Endothelial cell of umbilical vein (primary cell): ENCODE data around the gene FAM43A. TPM values are rescaled to one million over a fixed set of nuclear protein-coding genes. Genes with fewer than 3 reads are reported as not detected.

Source experiments
- BruUV-seq: library from RNA; stranded (reverse); fragments of 400-500 nt; replicated peaks from 2 replicates; lab custom pipeline; 2021; lab: Mats Ljungman, UMichigan
- CTCF ChIA-PET: fragments of 300-600, 350-600 bp; sonication (Branson Sonifier 250); formaldehyde crosslinking; loops from one replicate; lab custom pipeline; 2021; ENCODE audit warnings: antibody characterized with exemption, inconsistent platforms; lab: Charles Lee
- POLR2A ChIA-PET: fragments of 300-600, 350-600 bp; sonication (Branson Sonifier 250); formaldehyde crosslinking; loops from one replicate; lab custom pipeline; 2021; ENCODE audit warnings: antibody characterized with exemption, inconsistent platforms; lab: Charles Lee
- DNase-seq: peaks from one replicate; pipeline ENCODE4 v3.0.0-alpha.2; 2011; ENCODE audit warnings: low read depth, low spot score
- FAIRE-seq: peaks from 2 replicates; lab custom pipeline; 2011; peaks lifted over from hg19 to GRCh38; lab: Jason Lieb, UNC
- H2AFZ ChIP-seq: 2 replicates; pipeline ENCODE4 v1.6.0; 2012; ENCODE audit warnings: low read depth, low read length, control low read depth, inconsistent platforms
- H3K27ac ChIP-seq: 2 replicates; pipeline ENCODE4 v1.5.1; 2011; ENCODE audit warnings: low read depth, mild to moderate bottlenecking, control low read depth, low read length, moderate library complexity; ENCODE audit not compliant: insufficient read depth
- H3K27me3 ChIP-seq, 2 experiments: 2 replicates each; pipeline versions ENCODE4 v1.6.0 to v1.6.1; 2011; ENCODE audit warnings: low read length in 2 of 2, mixed read lengths in 1 of 2; ENCODE audit not compliant: control insufficient read depth in 2 of 2, insufficient read depth in 2 of 2
- H3K36me3 ChIP-seq, 2 experiments: 2 replicates in 1 of 2; 3 replicates in 1 of 2; pipeline ENCODE4 v1.5.1; 2011; ENCODE audit warnings: low read length in 2 of 2, mild to moderate bottlenecking in 1 of 2, moderate library complexity in 1 of 2; ENCODE audit not compliant: control insufficient read depth in 2 of 2, insufficient read depth in 2 of 2; ENCODE audit errors: extremely low read depth in 1 of 2
- H3K4me1 ChIP-seq: 3 replicates; pipeline ENCODE4 v1.5.1; 2011; ENCODE audit warnings: mild to moderate bottlenecking, low read length; ENCODE audit not compliant: control insufficient read depth, insufficient read depth; ENCODE audit errors: extremely low read depth
- H3K4me2 ChIP-seq: 2 replicates; pipeline ENCODE4 v1.6.1; 2011; ENCODE audit warnings: low read length, control low read depth, mixed read lengths; ENCODE audit not compliant: insufficient read depth
- H3K4me3 ChIP-seq, 3 experiments: fragments of 200-600 bp in 1 of 3; sonication (generic), shearing (Covaris generic) in 1 of 3; replicated peaks in 1 of 3; 2 replicates each; pipeline ENCODE4 v1.5.1; 2011 to 2016; ENCODE audit warnings: control low read depth in 3 of 3, low read length in 3 of 3, mild to moderate bottlenecking in 2 of 3, inconsistent platforms in 1 of 3, low read depth in 1 of 3, moderate library complexity in 1 of 3; ENCODE audit not compliant: insufficient read depth in 1 of 3
- H3K79me2 ChIP-seq: 2 replicates; pipeline ENCODE4 v1.6.0; 2012; ENCODE audit warnings: low read length, inconsistent platforms; ENCODE audit not compliant: control insufficient read depth, insufficient read depth
- H3K9ac ChIP-seq: replicated peaks from 2 replicates; pipeline ENCODE3; 2011; ENCODE audit warnings: low read length, control low read depth; ENCODE audit not compliant: insufficient read depth; ENCODE audit errors: extremely low read depth
- H3K9me1 ChIP-seq: replicated peaks from 3 replicates; pipeline ENCODE4 v1.6.0; 2011; ENCODE audit warnings: mild to moderate bottlenecking, low read length; ENCODE audit not compliant: control insufficient read depth, insufficient read depth; ENCODE audit errors: extremely low read depth
- H3K9me3 ChIP-seq: replicated peaks from 2 replicates; pipeline ENCODE4 v1.5.1; 2012; ENCODE audit warnings: low read length, inconsistent platforms; ENCODE audit not compliant: control insufficient read depth, insufficient read depth
- H4K20me1 ChIP-seq: replicated peaks from 2 replicates; pipeline ENCODE3; 2011; ENCODE audit warnings: mild to moderate bottlenecking, low read length; ENCODE audit not compliant: control insufficient read depth, insufficient read depth; ENCODE audit errors: extremely low read depth
- EZH2 ChIP-seq: IDR thresholded peaks from 2 replicates; pipeline ENCODE4 v1.6.1; 2012; ENCODE audit warnings: borderline replicate concordance, low read depth, mild to moderate bottlenecking, moderate library complexity, low read length, inconsistent platforms; ENCODE audit not compliant: severe bottlenecking
- FOS ChIP-seq: IDR thresholded peaks from 2 replicates; pipeline ENCODE4 v1.6.1; 2011; ENCODE audit warnings: mild to moderate bottlenecking, low read length, moderate library complexity, borderline replicate concordance; ENCODE audit not compliant: insufficient read depth
- GATA2 ChIP-seq: IDR thresholded peaks from 2 replicates; pipeline ENCODE4 v1.7.0; 2011; ENCODE audit warnings: low read depth, mild to moderate bottlenecking, moderate library complexity, mixed read lengths, low read length; ENCODE audit not compliant: insufficient read length, insufficient read depth
- JUN ChIP-seq: IDR thresholded peaks from 2 replicates; pipeline ENCODE4 v1.6.1; 2011; ENCODE audit warnings: borderline replicate concordance, low read depth; ENCODE audit not compliant: insufficient read length, insufficient read depth
- MYC ChIP-seq: IDR thresholded peaks from one replicate; pipeline ENCODE4 v1.6.1; 2011; ENCODE audit warnings: mild to moderate bottlenecking, low read depth, low read length
- POLR2A ChIP-seq: IDR thresholded peaks from 2 replicates; pipeline ENCODE4 v1.6.1; 2012; ENCODE audit warnings: low read depth, mild to moderate bottlenecking, control low read depth, low read length
- POLR2AphosphoS5 ChIP-seq: IDR thresholded peaks from 2 replicates; pipeline ENCODE4 v1.6.1; 2012; ENCODE audit warnings: low read depth, mild to moderate bottlenecking, control low read depth, low read length, moderate library complexity; ENCODE audit not compliant: insufficient read depth
- dilution Hi-C: fragments of 300-500 bp; cut with MboI; formaldehyde crosslinking; loops from one replicate; pipeline ENCODE4 v1.15.0; 2019; ENCODE audit warnings: low sequenced_read_pairs; ENCODE audit not compliant: extremely low pct_ligation_motif_present
- intact Hi-C: fragments of 100-400 bp; cut with micrococcal nuclease; formaldehyde crosslinking; loops from one replicate; pipeline ENCODE4 v1.10.0; 2022
- polyA plus RNA-seq, 4 experiments: library from polyadenylated mRNA; depleted of rRNA in 3 of 4; stranded (reverse) in 3 of 4; unstranded in 1 of 4; fragments of >200 nt; gene quantifications; 2 replicates each; pipeline versions ENCODE4 v1.2.1 to v1.2.3, GENCODE V29; 2011 to 2012; ENCODE audit warnings: missing spikeins in 1 of 4
- total RNA-seq: library from RNA; stranded (reverse); gene quantifications from 2 replicates; pipeline ENCODE4 v1.2.3, GENCODE V29; 2021
- TF ChIP-seq, protein P1 (sequence below), 2 donors: IDR thresholded peaks; 1 replicate in 1 of 2; 2 replicates in 1 of 2; pipeline ENCODE4 v1.5.1; 2011; ENCODE audit warnings: low read length in 2 of 2, mild to moderate bottlenecking in 2 of 2, moderate library complexity in 2 of 2, control low read depth in 1 of 2, inconsistent platforms in 1 of 2, low read depth in 1 of 2; ENCODE audit not compliant: insufficient read depth in 1 of 2; ENCODE audit errors: extremely low read depth in 1 of 2
- TF ChIP-seq, protein P2 (sequence below): IDR thresholded peaks from 2 replicates; pipeline ENCODE4 v1.6.1; 2011; ENCODE audit not compliant: insufficient read depth, insufficient read length

FAM43A gene
- total and polyA plus RNA-seq, 2 donors (not counting 3 experiments of a cell fraction or from before 2014, with no cell fraction given), result 244 to 307 TPM

DNA sequence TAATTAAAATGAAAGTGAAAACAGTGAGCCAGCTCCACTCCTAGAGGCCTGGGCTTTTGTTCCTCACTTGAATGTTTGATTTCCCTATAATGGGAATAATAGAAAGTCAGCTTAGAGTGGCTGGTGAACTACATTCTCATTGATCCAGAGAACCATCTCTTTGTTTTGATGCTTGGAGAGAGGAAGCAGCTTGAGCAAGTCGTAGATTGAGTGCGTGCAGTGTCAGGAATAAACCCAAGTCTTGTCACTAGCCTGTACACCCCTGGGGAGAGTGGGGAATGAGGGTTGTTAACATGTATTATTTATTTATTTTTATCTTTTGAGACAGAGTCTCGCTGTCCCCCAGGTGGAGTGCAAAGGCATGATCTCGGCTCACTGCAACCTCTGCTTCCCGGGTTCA lies 12.8 kb upstream of the FAM43A start:
- no peaks in the 10 kb centered on the region for H4K20me1 ChIP-seq
- H3K4me1 ChIP-seq, result peaks cover 13% of the 10 kb centered on the region
- H3K79me2 ChIP-seq, result peaks cover 40% of the 10 kb centered on the region
- H3K4me2 ChIP-seq, result peak overlapping the region; percentile 99
- intact Hi-C loops, result loop anchor here (1.0 to 5.0 kb wide), 6 partner anchors 33 to 769 kb away; partner anchors contain the start of genes ACAP2 and TMEM44
- peak overlapping the region; percentile 93 for H3K27ac ChIP-seq
- H2AFZ ChIP-seq, result no peak overlapping the region
- H3K9ac ChIP-seq, result peak overlapping the region; percentile 95
- H3K27me3 ChIP-seq, result peaks cover 0 to 2% of the 10 kb centered on the region in 2 experiments
- FAIRE-seq, result no peak
- no peak for TF ChIP-seq MYC
- no peak for TF ChIP-seq FOS
- TF ChIP-seq, protein P1, sequence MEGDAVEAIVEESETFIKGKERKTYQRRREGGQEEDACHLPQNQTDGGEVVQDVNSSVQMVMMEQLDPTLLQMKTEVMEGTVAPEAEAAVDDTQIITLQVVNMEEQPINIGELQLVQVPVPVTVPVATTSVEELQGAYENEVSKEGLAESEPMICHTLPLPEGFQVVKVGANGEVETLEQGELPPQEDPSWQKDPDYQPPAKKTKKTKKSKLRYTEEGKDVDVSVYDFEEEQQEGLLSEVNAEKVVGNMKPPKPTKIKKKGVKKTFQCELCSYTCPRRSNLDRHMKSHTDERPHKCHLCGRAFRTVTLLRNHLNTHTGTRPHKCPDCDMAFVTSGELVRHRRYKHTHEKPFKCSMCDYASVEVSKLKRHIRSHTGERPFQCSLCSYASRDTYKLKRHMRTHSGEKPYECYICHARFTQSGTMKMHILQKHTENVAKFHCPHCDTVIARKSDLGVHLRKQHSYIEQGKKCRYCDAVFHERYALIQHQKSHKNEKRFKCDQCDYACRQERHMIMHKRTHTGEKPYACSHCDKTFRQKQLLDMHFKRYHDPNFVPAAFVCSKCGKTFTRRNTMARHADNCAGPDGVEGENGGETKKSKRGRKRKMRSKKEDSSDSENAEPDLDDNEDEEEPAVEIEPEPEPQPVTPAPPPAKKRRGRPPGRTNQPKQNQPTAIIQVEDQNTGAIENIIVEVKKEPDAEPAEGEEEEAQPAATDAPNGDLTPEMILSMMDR (IDR thresholded peaks at IDR 0.05; ENCODE audit: extremely low read depth in 1 of 2, insufficient read depth in 1 of 2, low read depth in 1 of 2, low read length in 2 of 2), result no peak
- no TSS peak for BruUV-seq
- H3K36me3 ChIP-seq, result peaks cover 3 to 4% of the 10 kb centered on the region in 2 experiments
- CTCF ChIA-PET, result interaction anchor here (0.9 to 5.0 kb wide), 24 partner anchors 10 to 849 kb away, joined by 3 to 71 read pairs (median 8); partner anchors contain the start of genes FAM43A and XXYLT1
- H3K9me1 ChIP-seq, result no peaks in the 10 kb centered on the region
- H3K4me3 ChIP-seq, result peak overlapping the region; percentile 61 to 97 (median 64)
- dilution Hi-C loops, result no loop called here
- DNase-seq, result no peak
- no peaks in the 10 kb centered on the region for H3K9me3 ChIP-seq
- POLR2A ChIA-PET, result interaction anchor here (1.1 to 2.6 kb wide), 9 partner anchors 10 to 598 kb away, joined by 3 to 18 read pairs (median 6); partner anchors contain the start of genes FAM43A, TMEM44 and XXYLT1

- no TSS peak for BruUV-seq
- peaks cover 3 to 4% of the 10 kb centered on the region in 2 experiments for H3K36me3 ChIP-seq
- no peak overlapping the region for H3K4me3 ChIP-seq
- H3K4me2 ChIP-seq, result no peak overlapping the region
- H2AFZ ChIP-seq, result no peak overlapping the region
- H3K79me2 ChIP-seq, result peaks cover 31% of the 10 kb centered on the region
- H3K9me1 ChIP-seq, result no peaks in the 10 kb centered on the region
- H3K9ac ChIP-seq, result no peak overlapping the region
- H3K27ac ChIP-seq, result no peak overlapping the region
- dilution Hi-C loops, result no loop called here
- FAIRE-seq (no peak), DNase-seq (no peak)
- TF ChIP-seq POLR2A, result no peak
- TF ChIP-seq MYC, result no peak
- no peak for TF ChIP-seq JUN
- TF ChIP-seq, protein P2, sequence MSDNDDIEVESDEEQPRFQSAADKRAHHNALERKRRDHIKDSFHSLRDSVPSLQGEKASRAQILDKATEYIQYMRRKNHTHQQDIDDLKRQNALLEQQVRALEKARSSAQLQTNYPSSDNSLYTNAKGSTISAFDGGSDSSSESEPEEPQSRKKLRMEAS, result no peak
- TF ChIP-seq, protein P1 (IDR thresholded peaks at IDR 0.05; ENCODE audit: extremely low read depth in 1 of 2, insufficient read depth in 1 of 2, low read depth in 1 of 2, low read length in 2 of 2), result no peak
- no peak for TF ChIP-seq EZH2
- no peak for TF ChIP-seq GATA2
- no peak for TF ChIP-seq POLR2AphosphoS5
- intact Hi-C loops, result loop anchor here (5.0 kb wide), 2 partner anchors 41 to 769 kb away; partner anchors contain the start of genes ACAP2 and TMEM44
- H4K20me1 ChIP-seq, result no peaks in the 10 kb centered on the region
- peaks cover 13% of the 10 kb centered on the region for H3K4me1 ChIP-seq
- ChIA-PET POLR2A (interaction anchor here (1.5 kb wide), 1 partner anchor 34 kb away, joined by 8 read pairs; no protein-coding TSS in a partner anchor), CTCF (interaction anchor here (0.7 to 1.3 kb wide), 2 partner anchors 9 to 145 kb away, joined by 3 read pairs; no protein-coding TSS in a partner anchor)
- H3K27me3 ChIP-seq, result peaks cover 0 to 2% of the 10 kb centered on the region in 2 experiments
- H3K9me3 ChIP-seq, result no peaks in the 10 kb centered on the region
Observed at GRCh38 chr3:194673761-194674160, 11.9 kb upstream of the FAM43A start.
